ENCODE measurements around the gene LRIT2. TPM values are rescaled to one million over a fixed set of nuclear protein-coding genes. Genes with fewer than 3 reads are reported as not detected.

Gene LRIT2
- total and polyA plus RNA-seq, 8 donors = not detected

DNA sequence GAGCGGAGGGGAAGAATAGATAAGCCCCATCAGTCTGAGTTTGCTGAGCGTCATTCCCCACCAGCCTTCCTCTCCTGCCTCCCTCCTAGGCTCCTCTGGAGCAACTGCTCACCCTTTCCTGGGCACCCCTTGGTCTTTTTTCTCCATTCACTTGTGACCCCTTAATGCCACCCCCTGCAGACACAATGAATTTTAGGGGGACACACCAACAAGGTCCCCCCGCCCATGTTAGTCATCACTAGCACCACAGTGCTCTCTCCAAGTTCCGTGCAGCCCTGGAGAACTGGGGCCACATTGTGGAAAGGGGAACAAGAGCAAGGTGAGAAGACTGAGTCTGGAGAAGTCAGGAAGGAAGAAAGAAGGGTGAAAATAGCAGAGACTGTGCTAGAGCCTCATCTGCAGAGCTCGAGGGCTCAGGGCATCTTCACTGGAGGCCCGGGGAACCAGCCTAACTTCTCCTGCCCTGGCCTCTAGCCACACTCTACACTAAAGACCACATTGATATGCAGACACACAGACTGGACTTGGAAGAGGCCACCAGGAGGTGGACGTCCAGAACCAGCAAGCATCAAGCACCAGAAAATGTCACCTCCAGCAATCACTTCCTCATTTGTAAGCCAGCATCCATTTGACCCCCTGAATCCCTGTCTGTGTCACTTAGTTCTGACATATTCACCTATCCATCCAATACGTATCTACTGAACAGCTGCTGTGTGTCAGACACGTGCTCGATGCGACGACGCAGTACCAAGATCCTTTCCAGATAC lies 37.0 kb upstream of the LRIT2 start:
- intact Hi-C loops (cut with DNase I) = loop anchor here in 2 of 3 donors (5.0 kb wide), 1 partner anchor 280 kb away; no protein-coding TSS in a partner anchor
- Histone ChIP-seq H3K27me3 (no peaks in the 10 kb centered on the region), H3K4me1 (no peaks in the 10 kb centered on the region), H3K9me3 (no peaks in the 10 kb centered on the region), H3K4me3 (no peak overlapping the region), H3K27ac (no peak overlapping the region), H3K36me3 (no peaks in the 10 kb centered on the region)
- DNase-seq (no peak), ATAC-seq (no peak), FAIRE-seq (no peak)
- WGBS, 2 donors = 61 to 62% methylated on average over 13 of the region's 13 CpGs
- TF ChIP-seq, protein P1, sequence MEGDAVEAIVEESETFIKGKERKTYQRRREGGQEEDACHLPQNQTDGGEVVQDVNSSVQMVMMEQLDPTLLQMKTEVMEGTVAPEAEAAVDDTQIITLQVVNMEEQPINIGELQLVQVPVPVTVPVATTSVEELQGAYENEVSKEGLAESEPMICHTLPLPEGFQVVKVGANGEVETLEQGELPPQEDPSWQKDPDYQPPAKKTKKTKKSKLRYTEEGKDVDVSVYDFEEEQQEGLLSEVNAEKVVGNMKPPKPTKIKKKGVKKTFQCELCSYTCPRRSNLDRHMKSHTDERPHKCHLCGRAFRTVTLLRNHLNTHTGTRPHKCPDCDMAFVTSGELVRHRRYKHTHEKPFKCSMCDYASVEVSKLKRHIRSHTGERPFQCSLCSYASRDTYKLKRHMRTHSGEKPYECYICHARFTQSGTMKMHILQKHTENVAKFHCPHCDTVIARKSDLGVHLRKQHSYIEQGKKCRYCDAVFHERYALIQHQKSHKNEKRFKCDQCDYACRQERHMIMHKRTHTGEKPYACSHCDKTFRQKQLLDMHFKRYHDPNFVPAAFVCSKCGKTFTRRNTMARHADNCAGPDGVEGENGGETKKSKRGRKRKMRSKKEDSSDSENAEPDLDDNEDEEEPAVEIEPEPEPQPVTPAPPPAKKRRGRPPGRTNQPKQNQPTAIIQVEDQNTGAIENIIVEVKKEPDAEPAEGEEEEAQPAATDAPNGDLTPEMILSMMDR (IDR thresholded peaks at IDR 0.05) = no peak

DNA sequence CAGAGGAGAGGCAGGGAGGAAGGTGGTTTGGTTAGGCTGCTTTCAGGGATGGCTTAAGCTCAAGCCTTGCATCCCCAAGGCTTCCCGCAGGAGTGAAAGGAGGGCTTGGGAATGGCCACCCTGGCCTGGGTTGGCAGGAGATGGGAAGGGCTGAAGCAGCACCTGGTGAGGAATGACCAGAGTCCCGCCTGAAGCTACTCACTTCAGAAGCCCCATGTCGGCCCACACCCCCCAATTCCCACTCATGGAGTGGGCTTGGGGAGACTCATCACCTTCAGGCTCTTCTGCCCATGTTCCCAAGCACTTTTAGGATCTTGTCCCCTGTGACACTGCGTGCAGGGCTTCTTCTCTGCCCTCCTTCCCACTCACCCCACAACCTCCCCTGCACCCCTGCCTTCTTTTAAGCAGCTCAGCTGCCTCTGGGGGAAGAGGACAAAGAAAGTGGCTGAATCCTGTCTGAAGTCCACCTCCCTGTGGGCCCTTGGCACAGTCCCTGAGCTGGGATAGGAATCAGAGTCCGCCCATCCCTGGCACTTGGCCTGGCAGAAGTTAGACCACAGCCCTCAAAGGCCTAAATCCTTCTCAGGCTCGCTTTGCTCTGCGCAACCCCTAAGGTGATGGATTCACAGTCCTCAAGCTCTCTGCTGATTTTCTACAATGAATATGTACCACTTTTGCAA lies 36.0 kb upstream of the LRIT2 start:
- Histone ChIP-seq H3K9me3 (no peaks in the 10 kb centered on the region), H3K4me1 (no peaks in the 10 kb centered on the region), H3K36me3 (no peaks in the 10 kb centered on the region), H3K4me3 (no peak overlapping the region), H3K27me3 (no peaks in the 10 kb centered on the region), H3K27ac (no peak overlapping the region)
- TF ChIP-seq, protein P1 (IDR thresholded peaks at IDR 0.05) = no peak
- intact Hi-C loops (cut with DNase I) = loop anchor here in 2 of 3 donors (5.0 kb wide), 1 partner anchor 281 kb away; no protein-coding TSS in a partner anchor
- no peak for ATAC-seq
- no peak for DNase-seq
- WGBS, 2 donors = 64 to 74% methylated on average over 7 of the region's 7 CpGs
- FAIRE-seq = no peak

DNA sequence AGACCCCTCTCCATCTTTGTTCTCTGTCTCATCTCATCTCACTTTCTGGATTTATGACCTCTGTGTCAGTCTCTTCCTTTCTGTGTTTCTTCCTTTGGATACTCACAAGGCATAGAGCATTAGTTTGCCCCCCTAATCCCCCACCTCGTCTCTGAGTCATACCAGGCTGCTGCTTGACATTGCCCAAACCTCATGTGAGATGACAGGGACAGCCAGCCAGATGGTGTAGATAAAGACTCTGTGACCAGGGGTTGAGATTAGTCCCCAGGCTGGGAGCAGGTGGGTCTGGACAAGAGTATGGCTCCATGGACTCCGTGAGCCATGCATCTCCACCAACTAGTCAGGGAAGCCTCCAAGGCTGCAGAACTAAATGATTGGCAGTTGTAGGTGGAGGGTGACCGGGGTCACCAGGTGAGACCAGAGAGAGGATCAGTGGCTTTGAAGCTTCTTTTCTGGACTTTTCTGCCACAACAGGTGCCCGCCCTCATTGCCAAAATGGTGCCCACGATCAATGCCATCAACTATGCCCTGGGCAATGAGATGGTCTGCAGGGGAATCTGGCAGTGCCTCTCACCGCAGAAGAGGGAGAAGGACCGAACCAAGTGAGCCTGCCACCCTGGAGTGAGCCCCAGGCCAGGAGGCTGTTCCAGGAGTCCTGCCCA lies 32.8 kb upstream of the LRIT2 start:
- no peaks in the 10 kb centered on the region for H3K4me1 ChIP-seq
- no peak overlapping the region for H3K27ac ChIP-seq
- TF ChIP-seq, protein P1 (IDR thresholded peaks at IDR 0.05) = no peak
- no peak for ATAC-seq
- no peaks in the 10 kb centered on the region for H3K9me3 ChIP-seq
- 76 to 80% methylated on average over 7 of the region's 7 CpGs for whole genome bisulfite sequencing, 2 donors
- no peaks in the 10 kb centered on the region for H3K36me3 ChIP-seq
- no peaks in the 10 kb centered on the region for H3K27me3 ChIP-seq
- DNase-seq = no peak
- intact Hi-C loops (cut with DNase I) = no loop called here
- no peak overlapping the region for H3K4me3 ChIP-seq
- no peak for FAIRE-seq

GRCh38 chr10:84257343-84258020 lies 32.1 kb upstream of the LRIT2 start:
- TF ChIP-seq, protein P1 (IDR thresholded peaks at IDR 0.05) = no peak
- WGBS, 2 donors = 71 to 77% methylated on average over 15 of the region's 15 CpGs
- Histone ChIP-seq H3K27ac (no peak overlapping the region), H3K27me3 (no peaks in the 10 kb centered on the region), H3K4me3 (no peak overlapping the region), H3K4me1 (no peaks in the 10 kb centered on the region), H3K9me3 (no peaks in the 10 kb centered on the region), H3K36me3 (no peaks in the 10 kb centered on the region)
- DNase-seq (no peak), ATAC-seq (no peak), FAIRE-seq (no peak)
- intact Hi-C loops (cut with DNase I) = no loop called here
